ENCODE measurements around the gene PBX4. TPM values are rescaled to one million over a fixed set of nuclear protein-coding genes. Genes with fewer than 3 reads are reported as not detected.
A peak's percentile ranks its signal among the peaks of the same experiment; 100 is the strongest.

The PBX4 gene
- total and polyA plus RNA-seq, 10 of the 15 experiments (the other 5 are each of a cell fraction or from before 2014, with no cell fraction given), result 0.18 to 17.3 (median 4.2) TPM

- no peaks in the 10 kb centered on the region for H3K9me3 ChIP-seq (replicated peaks; ENCODE audit: control insufficient read depth, insufficient read depth, low read length)
- intact Hi-C loops (cut with micrococcal nuclease; ENCODE audit: unreplicated experiment) (no loop called here), in situ Hi-C loops (cut with MboI) (no loop called here)
- no peak overlapping the region for H3K27ac ChIP-seq (ENCODE audit: control insufficient read depth, insufficient read depth)
- no peak overlapping the region for H3K9ac ChIP-seq (ENCODE audit: control insufficient read depth, insufficient read depth, low read length)
- no peaks in the 10 kb centered on the region for H3K79me2 ChIP-seq (ENCODE audit: control insufficient read depth, insufficient read depth, low read length)
- no peaks in the 10 kb centered on the region for H3K4me1 ChIP-seq (ENCODE audit: control insufficient read depth, insufficient read depth, low read length)
- H2AFZ ChIP-seq (ENCODE audit: control insufficient read depth, low read depth, low read length), result no peak overlapping the region
- H3K4me2 ChIP-seq (ENCODE audit: control insufficient read depth, insufficient read depth), result no peak overlapping the region
- SMC1A ChIA-PET (ENCODE audit: uncharacterized antibody, unreplicated experiment), result no interaction called here
- CTCF ChIA-PET, result interaction anchor here (0.8 to 1.5 kb wide), 3 partner anchors 8 to 122 kb away, joined by 3 to 5 read pairs (median 4); no protein-coding TSS in a partner anchor
- H3K27me3 ChIP-seq (replicated peaks in 1 of 2; ENCODE audit: control insufficient read depth in 2 of 2, insufficient read depth in 2 of 2, low read length in 1 of 2), result no peaks in the 10 kb centered on the region
- POLR2A ChIA-PET, result no interaction called here
- no peak for FAIRE-seq
- no peaks in the 10 kb centered on the region for H4K20me1 ChIP-seq (ENCODE audit: control insufficient read depth, insufficient read depth)
- no peak overlapping the region for H3K4me3 ChIP-seq
- over 99% methylated on average over 22 of the region's 24 CpGs for WGBS (ENCODE audit: insufficient coverage, insufficient replicate concordance, low lambda C conversion rate, missing lambda C conversion rate)
- RAD21 ChIA-PET (ENCODE audit: unreplicated experiment), result interaction anchor here (0.6 kb wide), 1 partner anchor 213 kb away, joined by 4 read pairs; the partner anchor contains the start of gene ZNF253
- BruUV-seq (replicated peaks), result no TSS peak
- no peak for DNase-seq (ENCODE audit: low read depth, low spot score)
- ATAC-seq, result no peak
- peaks cover 43 to 75% of the 10 kb centered on the region in 2 experiments for H3K36me3 ChIP-seq (ENCODE audit: control insufficient read depth in 2 of 2, insufficient read depth in 2 of 2, low read length in 1 of 2)
- no peak for TF ChIP-seq PAX8 (IDR thresholded peaks at IDR 0.05)
Observed at GRCh38 chr19:19652482-19653295, 34.2 kb upstream of the PBX4 start.

- ChIA-PET POLR2A (interaction anchor here (0.6 kb wide), 1 partner anchor 259 kb away, joined by 5 read pairs; no protein-coding TSS in a partner anchor), RAD21 (ENCODE audit: unreplicated experiment) (no interaction called here), SMC1A (ENCODE audit: uncharacterized antibody, unreplicated experiment) (no interaction called here), CTCF (interaction anchor here (0.8 kb wide), 1 partner anchor 97 kb away, joined by 3 read pairs; no protein-coding TSS in a partner anchor)
- intact Hi-C loops (cut with micrococcal nuclease; ENCODE audit: unreplicated experiment) (no loop called here), in situ Hi-C loops (cut with MboI) (no loop called here)
- 89% methylated on average over 13 of the region's 13 CpGs for WGBS (ENCODE audit: insufficient coverage, insufficient replicate concordance, low lambda C conversion rate, missing lambda C conversion rate)
- Histone ChIP-seq H4K20me1 (ENCODE audit: control insufficient read depth, insufficient read depth) (no peaks in the 10 kb centered on the region), H3K4me2 (ENCODE audit: control insufficient read depth, insufficient read depth) (no peak overlapping the region), H3K36me3 (ENCODE audit: control insufficient read depth in 2 of 2, insufficient read depth in 2 of 2, low read length in 1 of 2) (peaks cover 34 to 76% of the 10 kb centered on the region in 2 experiments), H3K9me3 (replicated peaks; ENCODE audit: control insufficient read depth, insufficient read depth, low read length) (no peaks in the 10 kb centered on the region), H3K4me1 (ENCODE audit: control insufficient read depth, insufficient read depth, low read length) (no peaks in the 10 kb centered on the region), H2AFZ (ENCODE audit: control insufficient read depth, low read depth, low read length) (no peak overlapping the region), H3K79me2 (ENCODE audit: control insufficient read depth, insufficient read depth, low read length) (no peaks in the 10 kb centered on the region), H3K9ac (ENCODE audit: control insufficient read depth, insufficient read depth, low read length) (no peak overlapping the region), H3K4me3 (no peak overlapping the region), H3K27ac (ENCODE audit: control insufficient read depth, insufficient read depth) (no peak overlapping the region), H3K27me3 (replicated peaks in 1 of 2; ENCODE audit: control insufficient read depth in 2 of 2, insufficient read depth in 2 of 2, low read length in 1 of 2) (no peaks in the 10 kb centered on the region)
- TF ChIP-seq HDAC2 (IDR thresholded peaks at IDR 0.05) (no peak), POLR2A (IDR thresholded peaks at IDR 0.05; ENCODE audit: low read depth, low read length) (peak; percentile 36; the same call in 1 of the 2 replicates)
- DNase-seq (ENCODE audit: low read depth, low spot score) (no peak), ATAC-seq (no peak), FAIRE-seq (no peak)
- no TSS peak for BruUV-seq (replicated peaks)
Observed at GRCh38 chr19:19651076-19651475, 32.6 kb upstream of the PBX4 start.
